ENCODE results near the gene FAM120A. TPM values are rescaled to one million over a fixed set of nuclear protein-coding genes. Genes with fewer than 3 reads are reported as not detected.
A peak's percentile ranks its signal among the peaks of the same experiment; 100 is the strongest.

FAM120A gene
- total and polyA plus RNA-seq, 9 donors: 37.9 to 130 (median 78.9) TPM

DNA sequence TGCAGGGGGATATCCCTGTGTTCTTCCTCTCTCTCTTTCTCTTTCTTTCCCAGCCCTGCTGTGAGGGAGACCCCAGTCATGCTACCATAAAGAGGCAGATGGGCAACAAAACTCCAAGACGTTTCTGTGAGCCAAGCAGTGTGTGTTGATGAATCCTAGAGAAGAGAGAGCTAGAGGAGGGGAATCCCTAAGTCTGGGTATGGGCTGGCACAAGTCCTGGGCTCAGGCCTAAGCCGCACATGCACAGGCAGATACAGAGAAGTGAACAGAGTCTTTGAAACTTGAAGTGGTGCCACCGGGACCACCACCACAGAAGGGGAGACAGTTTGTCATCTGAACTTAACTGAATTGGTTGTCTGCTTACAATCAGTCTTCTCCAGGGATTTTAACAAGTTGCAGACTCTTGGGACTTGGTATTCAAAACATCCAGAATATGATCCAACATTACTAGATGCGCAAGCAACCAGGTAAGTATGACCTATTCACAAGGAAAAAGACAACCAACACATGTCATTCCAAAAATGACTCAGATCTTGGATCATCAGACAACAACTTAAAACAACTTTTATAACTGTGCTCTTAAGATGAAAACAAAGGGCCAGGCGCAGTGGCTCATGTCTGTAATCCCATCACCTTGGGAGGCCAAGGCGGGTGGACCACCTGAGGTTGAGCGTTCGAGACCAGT lies 10.4 kb upstream of the FAM120A start:
- no peaks in the 10 kb centered on the region for H3K36me3 ChIP-seq
- no peak for DNase-seq
- no peak overlapping the region for H3K4me3 ChIP-seq
- H3K27ac ChIP-seq: no peak overlapping the region
- WGBS, 3 donors: 88 to 91% (median 90%) methylated on average over 8 of the region's 8 CpGs
- H3K9me3 ChIP-seq: no peaks in the 10 kb centered on the region
- TF ChIP-seq EP300 (IDR thresholded peaks at IDR 0.05) (no peak), POLR2A (IDR thresholded peaks at IDR 0.05) (no peak)
- TF ChIP-seq, protein P1, sequence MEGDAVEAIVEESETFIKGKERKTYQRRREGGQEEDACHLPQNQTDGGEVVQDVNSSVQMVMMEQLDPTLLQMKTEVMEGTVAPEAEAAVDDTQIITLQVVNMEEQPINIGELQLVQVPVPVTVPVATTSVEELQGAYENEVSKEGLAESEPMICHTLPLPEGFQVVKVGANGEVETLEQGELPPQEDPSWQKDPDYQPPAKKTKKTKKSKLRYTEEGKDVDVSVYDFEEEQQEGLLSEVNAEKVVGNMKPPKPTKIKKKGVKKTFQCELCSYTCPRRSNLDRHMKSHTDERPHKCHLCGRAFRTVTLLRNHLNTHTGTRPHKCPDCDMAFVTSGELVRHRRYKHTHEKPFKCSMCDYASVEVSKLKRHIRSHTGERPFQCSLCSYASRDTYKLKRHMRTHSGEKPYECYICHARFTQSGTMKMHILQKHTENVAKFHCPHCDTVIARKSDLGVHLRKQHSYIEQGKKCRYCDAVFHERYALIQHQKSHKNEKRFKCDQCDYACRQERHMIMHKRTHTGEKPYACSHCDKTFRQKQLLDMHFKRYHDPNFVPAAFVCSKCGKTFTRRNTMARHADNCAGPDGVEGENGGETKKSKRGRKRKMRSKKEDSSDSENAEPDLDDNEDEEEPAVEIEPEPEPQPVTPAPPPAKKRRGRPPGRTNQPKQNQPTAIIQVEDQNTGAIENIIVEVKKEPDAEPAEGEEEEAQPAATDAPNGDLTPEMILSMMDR (IDR thresholded peaks at IDR 0.05): no peak
- intact Hi-C loops (cut with DNase I): no loop called here
- H3K27me3 ChIP-seq: no peaks in the 10 kb centered on the region
- H3K4me1 ChIP-seq (ENCODE audit: insufficient read depth): no peaks in the 10 kb centered on the region

DNA sequence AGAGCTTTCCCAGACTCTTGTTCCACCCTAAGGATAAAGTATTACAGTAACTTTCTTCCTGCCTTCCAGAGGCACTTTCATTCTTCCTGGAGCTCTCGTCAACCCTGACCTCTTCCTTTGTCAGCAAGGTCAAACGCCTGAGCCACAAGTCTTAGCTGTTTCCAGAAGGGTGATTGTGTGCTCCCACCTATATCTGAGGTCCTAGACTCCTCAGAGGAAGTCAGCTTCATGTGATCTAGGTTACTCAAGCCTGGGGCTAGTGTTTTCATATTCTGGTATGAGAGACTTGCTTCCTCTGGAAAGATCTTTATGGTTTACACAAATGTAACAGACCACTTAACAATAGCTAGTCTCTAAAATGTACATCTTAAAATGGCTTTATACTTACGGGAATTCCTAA lies 5.4 kb upstream of the FAM120A start:
- intact Hi-C loops (cut with DNase I): no loop called here
- TF ChIP-seq EP300 (IDR thresholded peaks at IDR 0.05) (no peak), POLR2A (IDR thresholded peaks at IDR 0.05) (no peak)
- TF ChIP-seq, protein P1 (IDR thresholded peaks at IDR 0.05): no peak
- Histone ChIP-seq H3K4me1 (ENCODE audit: insufficient read depth) (peaks cover 5% of the 10 kb centered on the region), H3K9me3 (no peaks in the 10 kb centered on the region), H3K27ac (no peak overlapping the region), H3K36me3 (no peaks in the 10 kb centered on the region), H3K27me3 (no peaks in the 10 kb centered on the region), H3K4me3 (no peak overlapping the region)
- 66 to 76% (median 66%) methylated on average over 3 of the region's 3 CpGs for WGBS, 3 donors
- no peak for DNase-seq

DNA sequence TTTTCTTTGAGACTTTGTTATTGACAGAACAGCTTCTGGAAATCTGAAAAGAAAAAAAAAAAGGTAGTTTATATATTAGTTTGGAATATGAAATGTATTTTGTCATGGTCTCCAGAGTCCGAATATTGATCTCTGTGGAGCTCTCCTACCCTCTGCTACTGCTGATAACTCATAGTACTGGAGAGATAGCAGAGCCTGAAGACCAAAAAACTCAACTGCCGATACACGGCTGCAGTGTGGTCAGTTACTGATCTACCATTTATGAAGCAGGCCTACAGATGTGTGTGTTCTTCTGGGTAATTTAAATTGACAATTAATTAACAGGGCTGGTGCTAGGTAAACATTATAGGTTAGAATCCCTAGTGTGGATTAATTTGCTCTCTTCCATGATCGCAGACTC lies 3.8 kb upstream of the FAM120A start:
- WGBS, 3 donors: 94 to 97% (median 94%) methylated on average over 4 of the region's 4 CpGs

DNA sequence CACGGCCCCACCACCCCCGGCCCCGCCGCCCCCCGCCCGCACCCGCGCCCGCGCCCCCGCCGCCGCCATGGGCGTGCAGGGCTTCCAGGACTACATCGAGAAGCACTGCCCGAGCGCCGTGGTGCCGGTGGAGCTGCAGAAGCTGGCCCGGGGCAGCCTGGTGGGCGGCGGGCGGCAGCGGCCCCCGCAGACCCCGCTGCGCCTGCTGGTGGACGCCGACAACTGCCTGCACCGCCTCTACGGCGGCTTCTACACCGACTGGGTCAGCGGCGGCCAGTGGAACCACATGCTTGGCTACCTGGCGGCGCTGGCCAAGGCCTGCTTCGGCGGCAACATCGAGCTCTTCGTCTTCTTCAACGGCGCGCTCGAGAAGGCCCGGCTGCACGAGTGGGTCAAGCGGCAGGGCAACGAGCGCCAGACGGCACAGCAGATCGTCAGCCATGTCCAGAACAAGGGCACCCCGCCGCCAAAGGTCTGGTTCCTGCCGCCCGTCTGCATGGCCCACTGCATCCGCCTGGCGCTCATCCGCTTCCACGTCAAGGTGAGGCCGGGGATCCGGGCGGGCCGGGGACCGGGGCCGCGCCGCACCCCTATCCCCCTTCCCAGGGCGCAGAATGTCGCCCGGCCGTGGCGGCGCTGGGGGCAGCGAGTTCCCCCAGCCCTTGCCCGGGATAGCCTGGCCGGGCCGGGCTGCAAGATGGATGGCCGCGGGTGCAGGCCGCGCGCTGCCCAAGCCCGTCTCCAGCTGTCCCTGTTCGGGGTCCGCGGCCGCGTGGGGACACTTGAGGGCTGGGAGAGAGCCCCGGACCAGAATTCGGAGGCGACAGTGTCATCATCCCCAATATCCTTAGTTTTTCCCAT lies 594 bp downstream of the FAM120A start:
- H3K36me3 ChIP-seq: no peaks in the 10 kb centered on the region
- intact Hi-C loops (cut with DNase I): loop anchor here in 3 of 4 donors (2.0 to 10.0 kb wide), 6 partner anchors 63 to 357 kb away; partner anchors contain the start of genes CARD19 (in 1 of the 3) and NINJ1 (in 1 of the 3)
- no peaks in the 10 kb centered on the region for H3K27me3 ChIP-seq
- peak overlapping the region; percentile 89 for H3K4me3 ChIP-seq
- peak overlapping the region; percentile 71 to 86 for H3K27ac ChIP-seq
- TF ChIP-seq, protein P1 (IDR thresholded peaks at IDR 0.05): peak in 2 of 3 donors; percentile 11 to 46
- TF ChIP-seq EP300 (IDR thresholded peaks at IDR 0.05): no peak
- H3K9me3 ChIP-seq: no peaks in the 10 kb centered on the region
- WGBS, 3 donors: 1% methylated on average over 28 to 92 of the region's 92 CpGs
- DNase-seq: peak; percentile 36 to 70 (median 55)
- H3K4me1 ChIP-seq (ENCODE audit: insufficient read depth): peaks cover 8% of the 10 kb centered on the region

More for the DNA sequence above, 3.8 kb upstream of the FAM120A start:
- Histone ChIP-seq H3K9me3 (no peaks in the 10 kb centered on the region), H3K27me3 (no peaks in the 10 kb centered on the region), H3K4me1 (ENCODE audit: insufficient read depth) (peaks cover 5% of the 10 kb centered on the region), H3K27ac (no peak overlapping the region), H3K36me3 (no peaks in the 10 kb centered on the region), H3K4me3 (no peak overlapping the region)
- intact Hi-C loops (cut with DNase I): no loop called here
- TF ChIP-seq, protein P1 (IDR thresholded peaks at IDR 0.05): no peak
- TF ChIP-seq POLR2A (IDR thresholded peaks at IDR 0.05): no peak
- no peak for TF ChIP-seq EP300 (IDR thresholded peaks at IDR 0.05)
- no peak for DNase-seq
